ENCODE results near the gene FGD6.

- TF ChIP-seq RARB (CRISPR knock-in tag; IDR thresholded peaks at IDR 0.05) (no peak), ESRRG (CRISPR knock-in tag; IDR thresholded peaks at IDR 0.05) (no peak), PATZ1 (CRISPR knock-in tag; IDR thresholded peaks at IDR 0.05; ENCODE audit: borderline replicate concordance) (no peak), TCF4 (CRISPR knock-in tag; IDR thresholded peaks at IDR 0.05; ENCODE audit: borderline replicate concordance) (no peak), SNAI2 (CRISPR knock-in tag; IDR thresholded peaks at IDR 0.05) (no peak), CREB5 (CRISPR knock-in tag; IDR thresholded peaks at IDR 0.05; ENCODE audit: low read depth) (no peak), ZFP3 (CRISPR knock-in tag; IDR thresholded peaks at IDR 0.05) (no peak), ZC3H10 (CRISPR knock-in tag; IDR thresholded peaks at IDR 0.05) (no peak), ISL1 (CRISPR knock-in tag; IDR thresholded peaks at IDR 0.05) (no peak), ARNTL (CRISPR knock-in tag; IDR thresholded peaks at IDR 0.05; ENCODE audit: borderline replicate concordance, low read depth) (no peak), ZFP30 (CRISPR knock-in tag; IDR thresholded peaks at IDR 0.05) (no peak), ZNF565 (CRISPR knock-in tag; conservative IDR thresholded peaks at IDR 0.05; ENCODE audit: low read depth) (no peak)
Measured at GRCh38 chr12:95085612-95086011, 131.7 kb downstream of the FGD6 start.
